Measurements from ENCODE around the gene ISOC2.

ISOC2 gene

DNA sequence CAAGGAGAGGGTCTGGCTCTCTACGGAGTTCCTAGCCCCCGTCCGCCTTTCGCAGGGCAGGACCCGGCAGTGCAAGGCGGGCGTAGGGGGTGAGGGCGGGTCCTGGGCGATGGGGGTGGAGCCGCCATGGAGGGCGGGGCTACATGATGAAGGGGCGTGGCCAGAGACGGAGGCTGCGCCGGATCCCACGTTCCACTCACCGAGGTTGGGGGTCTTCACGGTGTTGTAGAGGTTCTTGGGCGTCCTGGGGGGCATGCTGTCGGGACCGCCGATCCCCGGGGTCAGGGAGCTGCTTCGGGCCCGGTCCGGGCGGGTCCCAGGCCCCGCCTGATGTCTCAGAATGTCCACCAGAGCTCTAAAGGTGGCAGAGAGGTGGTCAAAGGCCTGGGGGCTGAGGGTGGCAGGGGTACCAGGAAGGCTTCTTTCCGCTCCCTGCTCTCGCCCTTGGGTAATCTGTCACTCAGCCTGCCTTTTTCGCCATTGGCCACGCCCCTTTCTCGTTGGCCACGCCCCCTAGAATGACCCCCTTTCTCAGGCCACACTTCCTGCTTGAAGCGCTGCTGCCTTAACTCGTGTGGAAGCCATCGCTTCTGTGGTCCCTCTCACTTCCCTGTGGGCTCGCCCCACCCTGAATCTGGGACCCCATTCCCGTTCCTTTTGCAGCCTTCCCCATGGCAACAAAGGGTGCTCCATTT lies 20.9 kb downstream of the ISOC2 start:
- no peak overlapping the region for H3K27ac Mint-ChIP-seq

DNA sequence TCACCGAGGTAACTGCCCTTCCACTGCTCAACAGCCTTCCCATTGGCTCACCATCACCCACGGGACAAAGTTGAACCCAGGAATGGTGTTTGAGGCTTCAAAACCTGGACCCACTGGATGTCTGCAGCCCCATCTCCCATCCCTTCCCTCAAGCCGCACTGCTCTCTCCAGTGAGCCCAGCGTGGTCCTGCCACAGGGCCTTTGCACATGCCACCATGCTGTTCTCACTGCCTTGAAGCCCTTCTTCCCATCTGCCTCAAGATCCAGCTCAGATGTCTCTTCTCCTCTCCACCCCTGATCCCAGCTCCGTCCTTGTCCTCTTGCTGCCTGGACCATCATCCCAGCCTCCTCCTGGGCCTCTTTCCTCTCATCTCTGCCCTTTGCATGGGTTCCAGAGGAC lies 22.4 kb downstream of the ISOC2 start:
- no peak overlapping the region for H3K4me3 Mint-ChIP-seq
- no peak overlapping the region for H3K27ac Mint-ChIP-seq
- peaks cover 9% of the 10 kb centered on the region for H3K9me3 Mint-ChIP-seq
- peaks cover 37% of the 10 kb centered on the region for H3K27me3 Mint-ChIP-seq (ENCODE audit: low read depth)
- no peaks in the 10 kb centered on the region for H3K36me3 Mint-ChIP-seq (ENCODE audit: low read depth)
- TF ChIP-seq, protein P1, sequence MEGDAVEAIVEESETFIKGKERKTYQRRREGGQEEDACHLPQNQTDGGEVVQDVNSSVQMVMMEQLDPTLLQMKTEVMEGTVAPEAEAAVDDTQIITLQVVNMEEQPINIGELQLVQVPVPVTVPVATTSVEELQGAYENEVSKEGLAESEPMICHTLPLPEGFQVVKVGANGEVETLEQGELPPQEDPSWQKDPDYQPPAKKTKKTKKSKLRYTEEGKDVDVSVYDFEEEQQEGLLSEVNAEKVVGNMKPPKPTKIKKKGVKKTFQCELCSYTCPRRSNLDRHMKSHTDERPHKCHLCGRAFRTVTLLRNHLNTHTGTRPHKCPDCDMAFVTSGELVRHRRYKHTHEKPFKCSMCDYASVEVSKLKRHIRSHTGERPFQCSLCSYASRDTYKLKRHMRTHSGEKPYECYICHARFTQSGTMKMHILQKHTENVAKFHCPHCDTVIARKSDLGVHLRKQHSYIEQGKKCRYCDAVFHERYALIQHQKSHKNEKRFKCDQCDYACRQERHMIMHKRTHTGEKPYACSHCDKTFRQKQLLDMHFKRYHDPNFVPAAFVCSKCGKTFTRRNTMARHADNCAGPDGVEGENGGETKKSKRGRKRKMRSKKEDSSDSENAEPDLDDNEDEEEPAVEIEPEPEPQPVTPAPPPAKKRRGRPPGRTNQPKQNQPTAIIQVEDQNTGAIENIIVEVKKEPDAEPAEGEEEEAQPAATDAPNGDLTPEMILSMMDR (IDR thresholded peaks at IDR 0.05; ENCODE audit: unreplicated experiment in 3 of 3), result no peak
- H3K4me1 Mint-ChIP-seq, result peaks cover 22% of the 10 kb centered on the region

More for the DNA sequence above, 20.9 kb downstream of the ISOC2 start:
- Mint-ChIP-seq H3K27me3 (ENCODE audit: low read depth) (peaks cover 37% of the 10 kb centered on the region), H3K4me1 (peaks cover 22% of the 10 kb centered on the region), H3K9me3 (peaks cover 9% of the 10 kb centered on the region), H3K36me3 (ENCODE audit: low read depth) (no peaks in the 10 kb centered on the region), H3K4me3 (peak overlapping the region in 1 of 3 experiments; percentile 47)
- TF ChIP-seq, protein P1 (IDR thresholded peaks at IDR 0.05; ENCODE audit: unreplicated experiment in 3 of 3), result no peak

DNA sequence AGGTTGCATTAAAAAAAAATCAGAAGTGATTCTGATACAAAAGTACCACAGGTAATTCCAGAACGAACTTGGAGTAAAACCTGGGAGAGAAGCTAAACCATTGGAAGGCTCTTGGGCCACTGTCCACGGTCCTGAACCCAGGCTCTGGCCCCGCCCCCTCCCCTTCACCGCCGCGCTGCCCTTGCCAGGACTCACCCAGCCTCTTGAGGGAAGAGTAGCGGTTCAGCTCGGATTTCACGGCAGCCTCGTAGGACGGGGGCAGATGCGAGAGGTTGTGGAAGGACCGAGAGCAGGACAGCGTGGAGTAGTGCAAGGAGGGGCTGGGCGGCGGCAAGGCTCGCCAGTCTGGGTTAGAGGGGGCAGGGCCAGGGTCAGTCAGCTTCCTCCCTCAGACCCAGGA lies 24.0 kb downstream of the ISOC2 start:
- Mint-ChIP-seq H3K9me3 (peaks cover 9% of the 10 kb centered on the region), H3K4me1 (peaks cover 15% of the 10 kb centered on the region), H3K4me3 (peak overlapping the region in 1 of 3 experiments; percentile 3), H3K27me3 (ENCODE audit: low read depth) (peaks cover 37% of the 10 kb centered on the region), H3K27ac (no peak overlapping the region), H3K36me3 (ENCODE audit: low read depth) (no peaks in the 10 kb centered on the region)
- TF ChIP-seq, protein P1 (IDR thresholded peaks at IDR 0.05; ENCODE audit: unreplicated experiment in 3 of 3), result no peak

DNA sequence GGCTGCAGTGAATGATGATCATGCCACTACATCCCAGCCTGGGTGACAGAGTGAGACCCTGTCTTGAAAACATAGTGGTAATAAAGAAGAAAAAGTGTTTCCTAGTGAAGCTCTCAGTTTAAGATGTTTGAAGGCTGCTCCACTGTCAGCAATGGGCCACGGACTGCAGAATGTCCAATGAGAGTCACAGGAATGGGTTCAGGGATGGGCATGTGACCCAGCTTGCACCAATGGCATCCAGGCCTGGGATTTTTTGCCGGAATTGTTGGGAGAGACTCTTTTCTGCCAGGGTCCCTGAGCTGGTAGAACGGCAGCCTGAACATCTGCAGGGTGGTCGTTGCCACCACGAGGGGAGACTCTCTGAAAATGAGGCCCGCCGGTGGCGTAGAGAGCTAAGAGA lies 24.6 kb downstream of the ISOC2 start:
- Mint-ChIP-seq H3K4me3 (no peak overlapping the region), H3K4me1 (peaks cover 15% of the 10 kb centered on the region), H3K36me3 (ENCODE audit: low read depth) (no peaks in the 10 kb centered on the region), H3K27ac (no peak overlapping the region), H3K9me3 (peaks cover 9% of the 10 kb centered on the region), H3K27me3 (ENCODE audit: low read depth) (peaks cover 37% of the 10 kb centered on the region)
- TF ChIP-seq, protein P1 (IDR thresholded peaks at IDR 0.05; ENCODE audit: unreplicated experiment in 3 of 3), result no peak

DNA sequence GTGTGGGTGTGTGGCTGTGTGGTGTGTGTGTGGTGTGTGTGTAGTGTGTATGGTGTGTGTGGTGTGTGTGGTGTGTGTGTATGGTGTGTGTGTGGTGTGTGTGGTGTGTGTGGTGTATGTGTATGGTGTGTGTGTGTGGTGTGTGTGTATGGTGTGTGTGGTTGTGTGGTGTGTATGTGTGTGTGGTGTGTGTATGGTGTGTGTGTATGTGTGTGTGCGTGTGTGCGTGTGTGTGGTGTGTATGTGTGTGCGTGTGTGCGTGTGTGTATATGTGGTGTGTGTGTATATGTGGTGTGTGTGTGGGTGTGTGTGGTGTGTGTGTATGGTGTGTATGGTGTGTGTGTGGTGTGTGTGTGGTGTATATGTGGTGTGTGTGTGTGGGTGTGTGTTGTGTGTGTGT lies 26.4 kb downstream of the ISOC2 start:
- no peak overlapping the region for H3K27ac Mint-ChIP-seq
- TF ChIP-seq, protein P1 (IDR thresholded peaks at IDR 0.05; ENCODE audit: unreplicated experiment in 3 of 3), result no peak
- H3K27me3 Mint-ChIP-seq (ENCODE audit: low read depth), result peaks cover 38% of the 10 kb centered on the region
- no peaks in the 10 kb centered on the region for H3K36me3 Mint-ChIP-seq (ENCODE audit: low read depth)
- no peak overlapping the region for H3K4me3 Mint-ChIP-seq
- H3K9me3 Mint-ChIP-seq, result peaks cover 3% of the 10 kb centered on the region
- H3K4me1 Mint-ChIP-seq, result peaks cover 5% of the 10 kb centered on the region

DNA sequence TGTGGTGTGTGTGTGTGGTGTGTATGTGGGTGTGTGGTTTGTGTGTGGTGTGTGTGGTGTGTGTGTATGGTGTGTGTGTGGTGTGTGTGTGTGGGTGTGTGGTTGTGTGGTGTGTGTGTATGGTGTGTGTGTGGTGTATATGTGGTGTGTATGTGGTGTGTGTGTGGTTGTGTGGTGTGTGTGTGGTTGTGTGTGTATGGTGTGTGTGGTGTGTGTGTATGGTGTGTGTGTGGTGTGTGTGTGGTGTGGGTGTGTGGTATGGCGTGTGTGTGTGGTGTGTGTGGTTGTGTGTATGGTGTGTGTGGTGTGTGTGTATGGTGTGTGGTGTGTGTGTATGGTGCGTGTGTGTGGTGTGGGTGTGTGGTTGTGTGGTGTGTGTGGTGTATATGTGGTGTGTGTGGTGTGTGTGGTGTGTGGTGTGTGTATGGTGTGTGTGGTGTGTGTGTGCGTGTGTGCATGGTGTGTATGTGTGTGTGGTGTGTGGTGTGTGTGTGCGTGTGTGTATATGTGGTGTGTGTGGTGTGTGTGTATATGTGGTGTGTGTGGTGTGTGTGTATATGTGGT lies 27.0 kb downstream of the ISOC2 start:
- Mint-ChIP-seq H3K27me3 (ENCODE audit: low read depth) (peaks cover 32% of the 10 kb centered on the region), H3K36me3 (ENCODE audit: low read depth) (no peaks in the 10 kb centered on the region), H3K27ac (no peak overlapping the region), H3K4me3 (no peak overlapping the region), H3K9me3 (peaks cover 2% of the 10 kb centered on the region), H3K4me1 (peaks cover 5% of the 10 kb centered on the region)
- TF ChIP-seq, protein P1 (IDR thresholded peaks at IDR 0.05; ENCODE audit: unreplicated experiment in 3 of 3), result no peak

Data from nephron (organoid).